ENCODE results near the gene MRPL48. TPM values are rescaled to one million over a fixed set of nuclear protein-coding genes. Genes with fewer than 3 reads are reported as not detected.

The MRPL48 gene
- total and polyA plus RNA-seq, 10 of the 15 experiments (the other 5 are each of a cell fraction or from before 2014, with no cell fraction given): 46.7 to 159 (median 83.4) TPM

- in situ Hi-C loops (cut with MboI) (no loop called here), intact Hi-C loops (cut with micrococcal nuclease; ENCODE audit: unreplicated experiment) (no loop called here)
- H3K4me2 ChIP-seq (ENCODE audit: control insufficient read depth, insufficient read depth): no peak overlapping the region
- ATAC-seq (no peak), FAIRE-seq (no peak), DNase-seq (ENCODE audit: low read depth, low spot score) (no peak)
- no TSS peak for BruUV-seq (replicated peaks)
- POLR2A ChIA-PET: no interaction called here
- no peaks in the 10 kb centered on the region for H3K79me2 ChIP-seq (ENCODE audit: control insufficient read depth, insufficient read depth, low read length)
- H2AFZ ChIP-seq (ENCODE audit: control insufficient read depth, low read depth, low read length): no peak overlapping the region
- no peaks in the 10 kb centered on the region for H3K9me3 ChIP-seq (replicated peaks; ENCODE audit: control insufficient read depth, insufficient read depth, low read length)
- CTCF ChIA-PET: no interaction called here
- no peak overlapping the region for H3K9ac ChIP-seq (ENCODE audit: control insufficient read depth, insufficient read depth, low read length)
- H4K20me1 ChIP-seq (ENCODE audit: control insufficient read depth, insufficient read depth): no peaks in the 10 kb centered on the region
- RAD21 ChIA-PET (ENCODE audit: unreplicated experiment): interaction anchor here (0.6 kb wide), 1 partner anchor 265 kb away, joined by 3 read pairs; no protein-coding TSS in a partner anchor
- no peak overlapping the region for H3K4me3 ChIP-seq
- SMC1A ChIA-PET (ENCODE audit: uncharacterized antibody, unreplicated experiment): no interaction called here
- 100% methylated on average over 1 of the region's 1 CpG for WGBS (ENCODE audit: insufficient coverage, insufficient replicate concordance, low lambda C conversion rate, missing lambda C conversion rate)
- H3K27ac ChIP-seq (ENCODE audit: control insufficient read depth, insufficient read depth): no peak overlapping the region
- H3K4me1 ChIP-seq (ENCODE audit: control insufficient read depth, insufficient read depth, low read length): no peaks in the 10 kb centered on the region
- no peaks in the 10 kb centered on the region for H3K27me3 ChIP-seq (replicated peaks in 1 of 2; ENCODE audit: control insufficient read depth in 2 of 2, insufficient read depth in 2 of 2, low read length in 1 of 2)
- no peaks in the 10 kb centered on the region; a peak in 2 of 4 replicates for H3K36me3 ChIP-seq (ENCODE audit: control insufficient read depth in 2 of 2, insufficient read depth in 2 of 2, low read length in 1 of 2)
- TF ChIP-seq CBFB (IDR thresholded peaks at IDR 0.05; ENCODE audit: low read depth) (no peak), ZBTB11 (CRISPR knock-in tag; IDR thresholded peaks at IDR 0.05) (no peak), EED (IDR thresholded peaks at IDR 0.05; ENCODE audit: low read depth) (no peak), LARP7 (IDR thresholded peaks at IDR 0.05) (no peak), MEF2B (IDR thresholded peaks at IDR 0.05; ENCODE audit: partially characterized antibody, poor library complexity, severe bottlenecking) (no peak), ZNF592 (IDR thresholded peaks at IDR 0.05) (no peak), ESRRA (IDR thresholded peaks at IDR 0.05; ENCODE audit: low read length) (no peak), RAD21 (IDR thresholded peaks at IDR 0.05; ENCODE audit: insufficient read depth, low read depth, low read length) (no peak), RB1 (IDR thresholded peaks at IDR 0.05; ENCODE audit: borderline replicate concordance) (no peak), KLF5 (IDR thresholded peaks at IDR 0.05; ENCODE audit: partially characterized antibody) (no peak), PML (IDR thresholded peaks at IDR 0.05; ENCODE audit: low read length) (no peak), NR2F1 (conservative IDR thresholded peaks at IDR 0.05) (no peak), NFYA (IDR thresholded peaks at IDR 0.05; ENCODE audit: borderline replicate concordance, low read depth, low read length) (no peak), E2F4 (IDR thresholded peaks at IDR 0.05; ENCODE audit: low read depth, low read length) (no peak), STAT3 (IDR thresholded peaks at IDR 0.05; ENCODE audit: low read depth, low read length) (no peak), USF1 (IDR thresholded peaks at IDR 0.05; ENCODE audit: borderline replicate concordance, extremely low read length, insufficient read depth, low read depth, low read length) (no peak)
Measured at GRCh38 chr11:73856031-73856567, 68.4 kb downstream of the MRPL48 start.
